A673 (cell line): Measurements from ENCODE around the gene CCDC92. TPM values are rescaled to one million over a fixed set of nuclear protein-coding genes. Genes with fewer than 3 reads are reported as not detected.

ENCODE experiments used
- BruUV-seq: library from RNA; stranded (reverse); fragments of 400-500 nt; replicated peaks from 2 replicates; lab custom pipeline; 2021; lab: Mats Ljungman, UMichigan
- CTCF ChIA-PET: fragments of 300-600 bp; sonication (Branson Sonifier 250); formaldehyde crosslinking; loops from one replicate; lab custom pipeline; 2022; ENCODE audit warnings: antibody characterized with exemption; lab: Charles Lee
- POLR2A ChIA-PET: fragments of 300-600 bp; sonication (Branson Sonifier 250); formaldehyde crosslinking; loops from one replicate; lab custom pipeline; 2022; ENCODE audit warnings: antibody characterized with exemption; ENCODE audit not compliant: low non-redundant PET; lab: Charles Lee
- DNase-seq: peaks from one replicate; pipeline ENCODE4 v3.0.0-alpha.2; 2015; ENCODE audit warnings: low spot score
- H3K27ac ChIP-seq: fragments of 200-600 bp; sonication (generic); 2 replicates; pipeline ENCODE4 v1.5.1; 2016; ENCODE audit warnings: mixed run types, low read depth, mild to moderate bottlenecking, mixed read lengths, antibody characterized with exemption, low read length; ENCODE audit not compliant: poor library complexity, severe bottlenecking
- H3K27me3 ChIP-seq: fragments of 200-600 bp; sonication (generic); replicated peaks from 2 replicates; pipeline ENCODE4 v1.6.1; 2017; ENCODE audit warnings: mixed run types, low read depth, mild to moderate bottlenecking, mixed read lengths, antibody characterized with exemption, low read length; ENCODE audit not compliant: insufficient read depth, poor library complexity
- H3K36me3 ChIP-seq: fragments of 200-600 bp; sonication (generic); 2 replicates; pipeline ENCODE4 v1.6.1; 2016; ENCODE audit warnings: mixed run types, mild to moderate bottlenecking, mixed read lengths, antibody characterized with exemption, low read length; ENCODE audit not compliant: insufficient read depth, poor library complexity, severe bottlenecking
- H3K4me1 ChIP-seq: fragments of 200-600 bp; sonication (generic); 2 replicates; pipeline ENCODE4 v1.6.1; 2017; ENCODE audit warnings: mixed run types, mild to moderate bottlenecking, mixed read lengths, antibody characterized with exemption, low read length; ENCODE audit not compliant: insufficient read depth, poor library complexity, severe bottlenecking
- H3K4me3 ChIP-seq: fragments of 200-600 bp; sonication (generic); 2 replicates; pipeline ENCODE4 v1.5.1; 2016; ENCODE audit warnings: low read depth, mixed run types, mild to moderate bottlenecking, mixed read lengths, low read length; ENCODE audit not compliant: poor library complexity, severe bottlenecking
- H3K9me3 ChIP-seq: fragments of 200-600 bp; sonication (generic); 2 replicates; pipeline ENCODE4 v1.6.1; 2016; ENCODE audit warnings: mixed run types, low read depth, mild to moderate bottlenecking, mixed read lengths, antibody characterized with exemption, low read length; ENCODE audit not compliant: poor library complexity, severe bottlenecking
- EZH2 ChIP-seq: fragments of 200-600 bp; sonication (generic); IDR thresholded peaks from 2 replicates; pipeline ENCODE4 v1.6.1; 2017; ENCODE audit warnings: borderline replicate concordance, low read depth, mild to moderate bottlenecking, mixed read lengths, antibody characterized with exemption, low read length; ENCODE audit not compliant: poor library complexity, severe bottlenecking
- intact Hi-C: fragments of 100-400 bp; cut with micrococcal nuclease; formaldehyde crosslinking; loops from one replicate; pipeline ENCODE4 v1.10.0; 2022; ENCODE audit not compliant: unreplicated experiment
- total RNA-seq: library from RNA; stranded (reverse); gene quantifications from 2 replicates; pipeline ENCODE4 v1.2.3, GENCODE V29; 2021
- TF ChIP-seq, protein P1 (sequence below): fragments of 300-800, 200-600 bp; sonication (generic); conservative IDR thresholded peaks from 2 replicates; pipeline ENCODE4 v1.5.1; 2017; ENCODE audit warnings: low read depth, mild to moderate bottlenecking, antibody characterized with exemption, low read length, moderate library complexity, mixed read lengths

The CCDC92 gene
- total RNA-seq, 1 experiment from 2014 or later, result 28.7 TPM

DNA sequence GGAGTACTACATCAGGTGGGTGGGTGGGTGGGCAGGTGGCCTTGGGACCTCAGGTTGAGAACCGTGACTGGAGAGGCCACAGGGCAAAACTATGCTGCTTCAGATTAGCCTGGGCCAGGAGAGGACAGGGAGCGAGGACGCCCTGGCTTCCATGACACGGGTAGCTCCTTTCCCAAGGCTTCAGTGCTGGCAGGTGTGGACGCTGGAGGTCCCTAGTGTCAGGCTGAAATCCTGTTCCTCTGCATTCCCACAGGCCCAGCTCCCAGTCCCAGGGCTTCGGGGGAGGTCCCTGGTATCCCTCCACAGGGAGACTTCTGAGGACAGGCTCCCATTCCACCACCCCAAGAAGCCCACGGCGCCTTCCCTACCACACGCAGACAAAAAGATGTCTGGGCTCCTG lies 31.6 kb downstream of the CCDC92 start:
- Histone ChIP-seq H3K27me3 (no peaks in the 10 kb centered on the region), H3K4me1 (no peaks in the 10 kb centered on the region), H3K9me3 (no peaks in the 10 kb centered on the region), H3K36me3 (no peaks in the 10 kb centered on the region), H3K27ac (no peak overlapping the region), H3K4me3 (no peak overlapping the region)
- TF ChIP-seq EZH2, result no peak
- TF ChIP-seq, protein P1, sequence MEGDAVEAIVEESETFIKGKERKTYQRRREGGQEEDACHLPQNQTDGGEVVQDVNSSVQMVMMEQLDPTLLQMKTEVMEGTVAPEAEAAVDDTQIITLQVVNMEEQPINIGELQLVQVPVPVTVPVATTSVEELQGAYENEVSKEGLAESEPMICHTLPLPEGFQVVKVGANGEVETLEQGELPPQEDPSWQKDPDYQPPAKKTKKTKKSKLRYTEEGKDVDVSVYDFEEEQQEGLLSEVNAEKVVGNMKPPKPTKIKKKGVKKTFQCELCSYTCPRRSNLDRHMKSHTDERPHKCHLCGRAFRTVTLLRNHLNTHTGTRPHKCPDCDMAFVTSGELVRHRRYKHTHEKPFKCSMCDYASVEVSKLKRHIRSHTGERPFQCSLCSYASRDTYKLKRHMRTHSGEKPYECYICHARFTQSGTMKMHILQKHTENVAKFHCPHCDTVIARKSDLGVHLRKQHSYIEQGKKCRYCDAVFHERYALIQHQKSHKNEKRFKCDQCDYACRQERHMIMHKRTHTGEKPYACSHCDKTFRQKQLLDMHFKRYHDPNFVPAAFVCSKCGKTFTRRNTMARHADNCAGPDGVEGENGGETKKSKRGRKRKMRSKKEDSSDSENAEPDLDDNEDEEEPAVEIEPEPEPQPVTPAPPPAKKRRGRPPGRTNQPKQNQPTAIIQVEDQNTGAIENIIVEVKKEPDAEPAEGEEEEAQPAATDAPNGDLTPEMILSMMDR, result no peak
- CTCF ChIA-PET, result no interaction called here
- no peak for DNase-seq
- POLR2A ChIA-PET, result no interaction called here
- intact Hi-C loops, result no loop called here
- BruUV-seq, result no TSS peak

DNA sequence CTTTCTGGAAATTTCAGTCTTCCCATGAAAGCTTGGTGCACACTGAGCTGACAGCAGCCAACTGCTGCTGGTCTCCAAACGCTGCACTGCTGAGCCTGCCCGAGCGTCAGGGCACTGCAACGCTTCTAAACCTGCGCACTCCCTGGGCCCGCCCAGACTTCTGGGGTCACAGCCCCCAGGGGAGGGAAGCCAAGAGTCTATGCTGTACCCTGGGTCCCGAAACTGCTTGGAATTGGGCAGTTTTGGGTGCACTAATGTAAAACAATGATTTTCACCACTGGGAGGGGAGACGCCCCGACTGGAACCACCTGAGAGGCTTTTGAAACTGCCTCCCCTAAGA lies 32.0 kb downstream of the CCDC92 start:
- no peak for DNase-seq
- no peaks in the 10 kb centered on the region for H3K4me1 ChIP-seq
- no peak overlapping the region for H3K4me3 ChIP-seq
- ChIA-PET CTCF (no interaction called here), POLR2A (interaction anchor here (0.5 kb wide), 1 partner anchor 228 kb away, joined by 6 read pairs; the partner anchor contains the start of gene ATP6V0A2)
- TF ChIP-seq, protein P1, result no peak
- TF ChIP-seq EZH2, result no peak
- BruUV-seq, result no TSS peak
- H3K27ac ChIP-seq, result no peak overlapping the region
- intact Hi-C loops, result no loop called here
- no peaks in the 10 kb centered on the region for H3K27me3 ChIP-seq
- no peaks in the 10 kb centered on the region for H3K36me3 ChIP-seq
- H3K9me3 ChIP-seq, result no peaks in the 10 kb centered on the region

DNA sequence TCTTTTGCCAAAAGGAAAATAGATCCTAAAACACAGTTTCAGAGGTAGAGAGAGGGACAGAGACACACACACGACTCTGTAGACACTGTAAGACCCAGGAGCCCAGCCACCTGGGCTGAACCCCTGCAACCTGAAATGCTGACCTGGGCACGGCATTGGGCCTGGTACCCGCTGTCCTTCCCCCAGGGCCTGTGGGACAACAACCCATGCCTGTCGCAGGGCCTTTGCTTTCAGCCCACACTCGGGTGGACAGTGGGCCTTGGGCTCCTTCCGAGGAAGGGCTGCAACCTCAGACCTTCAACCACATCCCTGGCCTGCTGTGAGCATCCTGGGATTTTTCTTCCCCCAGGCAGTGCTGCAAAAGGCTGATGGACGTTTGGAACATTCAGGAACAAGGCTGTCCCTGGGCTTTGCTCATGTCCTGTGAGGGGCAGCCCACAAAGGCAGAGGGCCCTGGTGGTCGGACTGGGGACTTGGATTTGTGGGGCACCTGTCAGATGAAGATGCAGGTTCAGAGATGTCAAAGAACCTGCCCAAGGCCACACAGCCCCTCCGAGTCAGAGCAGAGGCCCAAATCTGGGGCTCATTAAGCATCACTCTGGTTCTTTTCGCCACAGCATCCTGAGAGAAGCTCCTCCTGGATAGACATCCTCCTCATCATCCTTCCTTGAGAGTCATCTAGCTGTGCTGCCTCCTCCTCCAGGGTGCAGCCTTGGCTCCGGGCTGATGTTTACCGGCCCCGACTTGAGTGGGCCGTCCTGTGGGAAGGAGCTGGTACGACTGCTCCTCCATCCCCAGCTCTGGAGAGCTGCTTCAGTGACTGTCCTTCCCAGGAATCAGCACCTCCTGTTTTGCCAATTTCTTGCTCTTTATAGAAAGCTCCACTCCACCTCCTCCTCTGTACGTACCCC lies 32.7 kb downstream of the CCDC92 start:
- Histone ChIP-seq H3K9me3 (no peaks in the 10 kb centered on the region), H3K27me3 (no peaks in the 10 kb centered on the region), H3K4me1 (no peaks in the 10 kb centered on the region), H3K27ac (no peak overlapping the region), H3K36me3 (no peaks in the 10 kb centered on the region), H3K4me3 (no peak overlapping the region)
- TF ChIP-seq, protein P1, result no peak
- no peak for TF ChIP-seq EZH2
- DNase-seq, result no peak
- ChIA-PET POLR2A (interaction anchor here (0.5 kb wide), 1 partner anchor 228 kb away, joined by 6 read pairs; the partner anchor contains the start of gene ATP6V0A2), CTCF (no interaction called here)
- BruUV-seq, result no TSS peak
- intact Hi-C loops, result no loop called here
